Endodermal cell (in vitro differentiated cells): ENCODE measurements around the gene LDLRAD4. TPM values are rescaled to one million over a fixed set of nuclear protein-coding genes. Genes with fewer than 3 reads are reported as not detected.

Source experiments
- DNase-seq: peaks from one replicate; pipeline ENCODE4 v3.0.0-alpha.2; 2017
- H3K27ac ChIP-seq: 2 replicates; pipeline ENCODE4 v1.5.1; 2013; ENCODE audit warnings: mild to moderate bottlenecking, low read depth, low read length, moderate library complexity
- H3K27me3 ChIP-seq: 2 replicates; pipeline ENCODE4 v1.6.1; 2013; ENCODE audit warnings: mild to moderate bottlenecking, low read length, moderate library complexity; ENCODE audit not compliant: insufficient read depth, control insufficient read depth, poor library complexity, severe bottlenecking
- H3K36me3 ChIP-seq: 2 replicates; pipeline ENCODE4 v1.7.0; 2013; ENCODE audit warnings: mild to moderate bottlenecking, low read length, moderate library complexity; ENCODE audit not compliant: control insufficient read depth, insufficient read depth
- H3K4me1 ChIP-seq: one replicate; pipeline ENCODE4 v1.7.0; 2013; ENCODE audit warnings: low read length; ENCODE audit not compliant: control insufficient read depth, insufficient read depth
- H3K4me3 ChIP-seq: 2 replicates; pipeline ENCODE4 v1.5.1; 2013; ENCODE audit warnings: mild to moderate bottlenecking, low read length, moderate library complexity
- H3K9ac ChIP-seq: 2 replicates; pipeline ENCODE4 v1.6.1; 2013; ENCODE audit warnings: mild to moderate bottlenecking, low read length, moderate library complexity; ENCODE audit not compliant: poor library complexity, severe bottlenecking; ENCODE audit errors: extremely low read depth
- H3K9me3 ChIP-seq: 2 replicates; pipeline ENCODE4 v1.6.1; 2013; ENCODE audit warnings: mild to moderate bottlenecking, low read length, moderate library complexity; ENCODE audit not compliant: control insufficient read depth
- H3K27ac Mint-ChIP-seq: 2 replicates; pipeline ENCODE4 v1.8.0; 2020; ENCODE audit warnings: mixed read lengths
- H3K27me3 Mint-ChIP-seq: 2 replicates; pipeline ENCODE4 v1.8.0; 2021; ENCODE audit warnings: mild to moderate bottlenecking, mixed read lengths; ENCODE audit not compliant: insufficient read depth
- H3K36me3 Mint-ChIP-seq: 2 replicates; pipeline ENCODE4 v1.8.0; 2020; ENCODE audit warnings: low read depth, mixed read lengths
- H3K4me1 Mint-ChIP-seq: 2 replicates; pipeline ENCODE4 v1.8.0; 2020; ENCODE audit warnings: mixed read lengths
- H3K4me3 Mint-ChIP-seq: 2 replicates; pipeline ENCODE4 v1.8.0; 2020; ENCODE audit warnings: mild to moderate bottlenecking, moderate library complexity, mixed read lengths
- H3K9me3 Mint-ChIP-seq: 2 replicates; pipeline ENCODE4 v1.8.0; 2020; ENCODE audit warnings: mild to moderate bottlenecking, mixed read lengths
- WGBS, 2 experiments: methylation state at CpG; one replicate each; pipeline versions ENCODE4 v1.1.5 to v1.1.7; 2013; ENCODE audit warnings: missing lambda C conversion rate in 2 of 2, mixed read lengths in 1 of 2; ENCODE audit not compliant: insufficient coverage in 1 of 2, insufficient read length in 1 of 2; 5-methylcytosine and 5-hydroxymethylcytosine counted together
- total RNA-seq, 2 donors: library from RNA; stranded (reverse); fragmentation: NEBNext Ultra II Directional in 1 of 2; extraction: Animal tissue kit (Norgen Biotek cat#: 25700) in 1 of 2; gene quantifications; 2 replicates in 1 of 2; 3 replicates in 1 of 2; pipeline ENCODE4 v1.2.1, GENCODE V29; 2021
- TF ChIP-seq, protein P1 (sequence below): fragments of 200-600 bp; sonication (generic); conservative IDR thresholded peaks from 2 replicates; pipeline ENCODE4 v1.5.0; 2021; ENCODE audit warnings: antibody characterized with exemption, mild to moderate bottlenecking

The LDLRAD4 gene
- total RNA-seq, 2 donors from 2014 or later, result 14.9 to 15.1 TPM

DNA sequence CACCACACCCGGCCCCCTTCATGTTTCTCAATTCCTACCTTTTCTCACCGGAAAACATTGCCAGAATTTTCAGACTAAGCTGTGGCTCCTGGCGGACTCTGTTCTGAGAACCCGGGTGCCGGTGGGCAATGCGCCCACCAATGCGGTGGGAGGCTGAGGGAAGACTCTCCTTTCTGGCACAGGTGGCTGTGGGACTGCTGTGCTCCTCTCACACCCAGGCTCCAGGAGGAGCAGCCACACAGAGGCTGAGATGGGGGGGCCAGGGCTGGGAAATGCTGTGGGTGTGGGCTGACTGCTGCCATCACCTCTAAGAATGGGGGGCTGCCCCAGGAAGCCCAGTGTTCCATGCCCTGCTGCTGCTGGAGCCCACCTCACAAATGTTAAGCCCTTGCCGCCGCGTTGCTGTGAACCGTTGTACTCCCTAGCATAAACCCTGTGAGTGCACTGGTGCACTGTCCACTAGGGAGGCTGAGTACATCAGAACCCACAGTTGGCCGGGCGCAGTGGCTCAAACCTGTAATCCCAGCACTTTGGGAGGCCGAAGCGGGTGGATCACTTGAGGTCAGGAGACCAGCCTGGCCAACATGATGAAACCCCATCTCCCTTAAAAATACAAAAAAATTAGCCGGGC, 152.6 kb downstream of the LDLRAD4 start:
- Histone ChIP-seq H3K36me3 (no peaks in the 10 kb centered on the region), H3K27me3 (no peaks in the 10 kb centered on the region), H3K9me3 (no peaks in the 10 kb centered on the region), H3K4me3 (no peak overlapping the region), H3K4me1 (peaks cover 6% of the 10 kb centered on the region), H3K9ac (no peak overlapping the region), H3K27ac (no peak overlapping the region)
- Mint-ChIP-seq H3K27me3 (peaks cover 5% of the 10 kb centered on the region), H3K36me3 (no peaks in the 10 kb centered on the region), H3K27ac (no peak overlapping the region), H3K4me3 (no peak overlapping the region), H3K4me1 (peaks cover 12% of the 10 kb centered on the region), H3K9me3 (no peaks in the 10 kb centered on the region)
- TF ChIP-seq, protein P1, sequence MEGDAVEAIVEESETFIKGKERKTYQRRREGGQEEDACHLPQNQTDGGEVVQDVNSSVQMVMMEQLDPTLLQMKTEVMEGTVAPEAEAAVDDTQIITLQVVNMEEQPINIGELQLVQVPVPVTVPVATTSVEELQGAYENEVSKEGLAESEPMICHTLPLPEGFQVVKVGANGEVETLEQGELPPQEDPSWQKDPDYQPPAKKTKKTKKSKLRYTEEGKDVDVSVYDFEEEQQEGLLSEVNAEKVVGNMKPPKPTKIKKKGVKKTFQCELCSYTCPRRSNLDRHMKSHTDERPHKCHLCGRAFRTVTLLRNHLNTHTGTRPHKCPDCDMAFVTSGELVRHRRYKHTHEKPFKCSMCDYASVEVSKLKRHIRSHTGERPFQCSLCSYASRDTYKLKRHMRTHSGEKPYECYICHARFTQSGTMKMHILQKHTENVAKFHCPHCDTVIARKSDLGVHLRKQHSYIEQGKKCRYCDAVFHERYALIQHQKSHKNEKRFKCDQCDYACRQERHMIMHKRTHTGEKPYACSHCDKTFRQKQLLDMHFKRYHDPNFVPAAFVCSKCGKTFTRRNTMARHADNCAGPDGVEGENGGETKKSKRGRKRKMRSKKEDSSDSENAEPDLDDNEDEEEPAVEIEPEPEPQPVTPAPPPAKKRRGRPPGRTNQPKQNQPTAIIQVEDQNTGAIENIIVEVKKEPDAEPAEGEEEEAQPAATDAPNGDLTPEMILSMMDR, result no peak
- WGBS, 2 experiments, result 90 to 94% methylated on average over 7 to 16 of the region's 16 CpGs
- DNase-seq, result peak; percentile 18

DNA sequence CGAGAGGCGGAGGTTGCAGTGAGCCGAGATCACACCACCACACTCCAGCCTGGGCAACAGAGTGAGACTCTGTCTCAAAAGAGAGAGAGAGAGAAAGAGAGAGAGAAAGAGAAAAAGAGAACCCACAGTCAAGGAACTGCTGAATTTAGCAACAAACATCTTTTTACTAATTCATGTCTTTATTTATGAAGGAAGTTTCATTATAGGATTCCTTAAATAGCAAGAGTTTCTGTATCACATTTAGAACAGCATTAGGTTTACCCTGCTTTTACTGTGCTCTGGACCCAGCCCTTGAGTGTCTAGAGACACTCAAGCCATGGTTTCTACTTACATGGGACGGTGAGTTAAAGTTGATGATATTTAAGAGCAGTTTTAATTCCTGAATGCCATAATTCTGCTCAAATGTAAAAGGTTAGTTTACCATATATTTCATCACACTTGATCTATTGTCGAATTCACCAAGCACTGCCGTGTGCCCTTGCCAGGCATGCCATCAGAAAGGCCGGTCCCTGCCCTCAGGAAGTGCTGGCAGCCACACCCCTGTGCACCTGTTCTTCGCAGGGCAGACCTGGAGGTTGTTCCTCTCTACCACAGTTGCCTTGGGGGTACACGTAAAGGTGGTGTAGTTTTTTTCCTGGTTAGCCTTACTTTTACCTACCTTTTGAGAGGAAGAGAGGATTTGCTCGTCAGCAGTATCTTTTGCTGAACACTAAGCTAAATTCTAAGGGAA, 153.3 kb downstream of the LDLRAD4 start:
- H3K9me3 ChIP-seq, result no peaks in the 10 kb centered on the region
- H3K36me3 ChIP-seq, result no peaks in the 10 kb centered on the region
- no peak overlapping the region for H3K27ac ChIP-seq
- TF ChIP-seq, protein P1, result no peak
- H3K27me3 ChIP-seq, result no peaks in the 10 kb centered on the region
- H3K4me3 ChIP-seq, result no peak overlapping the region
- H3K27ac Mint-ChIP-seq, result no peak overlapping the region
- H3K27me3 Mint-ChIP-seq, result peaks cover 3% of the 10 kb centered on the region
- H3K9ac ChIP-seq, result no peak overlapping the region
- DNase-seq, result no peak
- peaks cover 4% of the 10 kb centered on the region for H3K4me1 Mint-ChIP-seq
- H3K4me1 ChIP-seq, result peaks cover 1% of the 10 kb centered on the region
- no peak overlapping the region for H3K4me3 Mint-ChIP-seq
- H3K9me3 Mint-ChIP-seq, result no peaks in the 10 kb centered on the region
- H3K36me3 Mint-ChIP-seq, result no peaks in the 10 kb centered on the region
- 87 to 89% methylated on average over 4 to 9 of the region's 10 CpGs for WGBS, 2 experiments

GRCh38 chr18:13372531-13372951, 154.0 kb downstream of the LDLRAD4 start:
- 89% methylated on average over 8 of the region's 8 CpGs; no CpG with 5 or more reads in 1 of the 2 experiments for WGBS, 2 experiments
- no peaks in the 10 kb centered on the region for H3K9me3 Mint-ChIP-seq
- TF ChIP-seq, protein P1, result no peak
- Histone ChIP-seq H3K4me1 (no peaks in the 10 kb centered on the region), H3K36me3 (no peaks in the 10 kb centered on the region), H3K9me3 (no peaks in the 10 kb centered on the region), H3K4me3 (no peak overlapping the region), H3K27ac (peak overlapping the region; percentile 24), H3K9ac (no peak overlapping the region), H3K27me3 (no peaks in the 10 kb centered on the region)
- no peak overlapping the region for H3K4me3 Mint-ChIP-seq
- no peaks in the 10 kb centered on the region for H3K36me3 Mint-ChIP-seq
- H3K4me1 Mint-ChIP-seq, result no peaks in the 10 kb centered on the region
- H3K27me3 Mint-ChIP-seq, result no peaks in the 10 kb centered on the region
- H3K27ac Mint-ChIP-seq, result no peak overlapping the region
- DNase-seq, result no peak
